H1 (cell line): Measurements from ENCODE around the gene ARHGAP15. TPM values are rescaled to one million over a fixed set of nuclear protein-coding genes. Genes with fewer than 3 reads are reported as not detected.

Experiments
- CTCF ChIA-PET: fragments of 300-600 bp; sonication (Branson Sonifier 250); formaldehyde crosslinking; loops from one replicate; lab custom pipeline; 2021; ENCODE audit not compliant: partially characterized antibody; lab: Charles Lee
- POLR2A ChIA-PET: fragments of 300-600 bp; sonication (Branson Sonifier 250); formaldehyde crosslinking; loops from one replicate; lab custom pipeline; 2021; ENCODE audit warnings: inconsistent platforms; ENCODE audit not compliant: partially characterized antibody; lab: Charles Lee
- DNase-seq, 2 experiments: peaks; one replicate each; pipeline versions ENCODE4 v3.0.0 to v3.0.0-alpha.2; 2010 to 2022; ENCODE audit warnings: low spot score in 2 of 2, low read depth in 1 of 2, mixed read lengths in 1 of 2
- FAIRE-seq: peaks from 2 replicates; lab custom pipeline; 2011; peaks lifted over from hg19 to GRCh38; lab: Jason Lieb, UNC
- H2AFZ ChIP-seq: 2 replicates; pipeline ENCODE4 v1.8.1; 2012; ENCODE audit warnings: low read length, inconsistent platforms
- H2AK5ac ChIP-seq: 2 replicates; pipeline ENCODE4 v1.6.1; 2013; ENCODE audit warnings: low read depth, low read length
- H2BK120ac ChIP-seq: replicated peaks from 2 replicates; pipeline ENCODE3; 2013; ENCODE audit warnings: low read depth, low read length, inconsistent platforms
- H2BK12ac ChIP-seq: 2 replicates; pipeline ENCODE4 v1.6.1; 2013; ENCODE audit warnings: low read depth, low read length
- H2BK15ac ChIP-seq: 2 replicates; pipeline ENCODE4 v1.6.1; 2013; ENCODE audit warnings: low read length
- H2BK20ac ChIP-seq: 2 replicates; pipeline ENCODE4 v1.6.1; 2013; ENCODE audit warnings: low read length
- H2BK5ac ChIP-seq: 2 replicates; pipeline ENCODE4 v1.6.1; 2013; ENCODE audit warnings: low read depth, low read length
- H3K14ac ChIP-seq: 2 replicates; pipeline ENCODE4 v1.6.1; 2013; ENCODE audit warnings: inconsistent platforms; ENCODE audit not compliant: insufficient read length
- H3K18ac ChIP-seq: 2 replicates; pipeline ENCODE4 v1.6.1; 2013; ENCODE audit warnings: low read length; ENCODE audit errors: extremely low read depth
- H3K23ac ChIP-seq: 2 replicates; pipeline ENCODE4 v1.6.1; 2013; ENCODE audit warnings: inconsistent platforms; ENCODE audit not compliant: insufficient read length
- H3K23me2 ChIP-seq: 2 replicates; pipeline ENCODE4 v1.6.1; 2013; ENCODE audit warnings: low read depth, low read length
- H3K27ac ChIP-seq: 2 replicates; pipeline ENCODE4 v1.6.1; 2011; ENCODE audit warnings: low read depth, low read length, inconsistent platforms
- H3K27me3 ChIP-seq, 4 experiments: replicated peaks in 1 of 4; 1 replicate in 1 of 4; 2 replicates in 3 of 4; pipeline versions ENCODE4 v1.6.1 to v1.8.1; 2011 to 2013; ENCODE audit warnings: low read length in 3 of 4, mild to moderate bottlenecking in 3 of 4, inconsistent platforms in 2 of 4, mixed read lengths in 2 of 4, moderate library complexity in 1 of 4; ENCODE audit not compliant: control insufficient read depth in 3 of 4, insufficient read depth in 3 of 4; ENCODE audit errors: extremely low read depth in 1 of 4
- H3K36me3 ChIP-seq, 4 experiments: 2 replicates each; pipeline versions ENCODE4 v1.6.1 to v1.8.1; 2011 to 2013; ENCODE audit warnings: mild to moderate bottlenecking in 4 of 4, low read length in 3 of 4, moderate library complexity in 2 of 4, control low read depth in 1 of 4, inconsistent platforms in 1 of 4; ENCODE audit not compliant: insufficient read depth in 4 of 4, control insufficient read depth in 2 of 4
- H3K4ac ChIP-seq: replicated peaks from 2 replicates; pipeline ENCODE3; 2013; ENCODE audit warnings: low read length, low read depth, mixed read lengths, inconsistent platforms; ENCODE audit not compliant: insufficient read length
- H3K4me1 ChIP-seq, 4 experiments: replicated peaks in 1 of 4; 1 replicate in 1 of 4; 2 replicates in 3 of 4; pipeline versions ENCODE4 v1.6.1 to v1.8.1; 2011 to 2013; ENCODE audit warnings: low read length in 3 of 4, inconsistent platforms in 2 of 4, mixed read lengths in 1 of 4; ENCODE audit not compliant: insufficient read depth in 4 of 4, control insufficient read depth in 3 of 4
- H3K4me2 ChIP-seq, 2 experiments: 2 replicates each; pipeline versions ENCODE4 v1.6.1 to v1.8.1; 2011 to 2013; ENCODE audit warnings: low read depth in 2 of 2, low read length in 2 of 2, control low read depth in 1 of 2, inconsistent platforms in 1 of 2, mild to moderate bottlenecking in 1 of 2; ENCODE audit not compliant: insufficient read depth in 1 of 2
- H3K4me3 ChIP-seq, 4 experiments: fragments of 200-600, 300-600 bp in 1 of 4; sonication (generic), shearing (Covaris generic), sonication (Bioruptor Twin) in 1 of 4; 2 replicates each; pipeline versions ENCODE4 v1.5.1 to v1.8.1; 2011 to 2016; ENCODE audit warnings: low read length in 4 of 4, low read depth in 3 of 4, control low read depth in 2 of 4, inconsistent platforms in 2 of 4, mild to moderate bottlenecking in 2 of 4, mixed read lengths in 1 of 4, moderate library complexity in 1 of 4; ENCODE audit not compliant: insufficient read depth in 2 of 4; ENCODE audit errors: extremely low read depth in 1 of 4
- H3K56ac ChIP-seq: replicated peaks from 2 replicates; pipeline ENCODE3; 2013; ENCODE audit warnings: low read depth, mild to moderate bottlenecking, mixed read lengths, low read length, inconsistent platforms; ENCODE audit not compliant: insufficient read length
- H3K79me1 ChIP-seq: 2 replicates; pipeline ENCODE4 v1.6.1; 2013; ENCODE audit warnings: low read depth, low read length, control low read depth
- H3K79me2 ChIP-seq, 2 experiments: 2 replicates each; pipeline versions ENCODE4 v1.6.1 to v1.8.1; 2012 to 2013; ENCODE audit warnings: low read length in 2 of 2, mild to moderate bottlenecking in 2 of 2, inconsistent platforms in 1 of 2; ENCODE audit not compliant: insufficient read depth in 2 of 2, control insufficient read depth in 1 of 2
- H3K9ac ChIP-seq, 4 experiments: replicated peaks in 1 of 4; 1 replicate in 1 of 4; 2 replicates in 3 of 4; pipeline versions ENCODE4 v1.6.1 to v1.8.1; 2011 to 2013; ENCODE audit warnings: low read depth in 3 of 4, low read length in 3 of 4, control low read depth in 2 of 4, mild to moderate bottlenecking in 2 of 4, moderate library complexity in 2 of 4, inconsistent platforms in 1 of 4; ENCODE audit errors: extremely low read depth in 1 of 4
- H3K9me3 ChIP-seq, 2 experiments: 2 replicates each; pipeline versions ENCODE4 v1.6.1 to v1.8.1; 2012 to 2013; ENCODE audit warnings: mild to moderate bottlenecking in 2 of 2, moderate library complexity in 2 of 2, control low read depth in 1 of 2, inconsistent platforms in 1 of 2, low read depth in 1 of 2, low read length in 1 of 2, mixed read lengths in 1 of 2; ENCODE audit not compliant: insufficient read depth in 2 of 2
- H4K20me1 ChIP-seq, 2 experiments: replicated peaks in 1 of 2; 2 replicates each; pipeline versions ENCODE3 to v1.8.1; 2011 to 2013; ENCODE audit warnings: inconsistent platforms in 2 of 2, low read length in 2 of 2, mild to moderate bottlenecking in 1 of 2; ENCODE audit not compliant: insufficient read depth in 2 of 2, control insufficient read depth in 1 of 2
- H4K5ac ChIP-seq: 2 replicates; pipeline ENCODE4 v1.6.1; 2013; ENCODE audit warnings: low read length, low read depth, mixed read lengths, inconsistent platforms; ENCODE audit not compliant: insufficient read length
- H4K8ac ChIP-seq: 2 replicates; pipeline ENCODE4 v1.8.0; 2013; ENCODE audit warnings: mild to moderate bottlenecking, moderate library complexity, low read length, inconsistent platforms; ENCODE audit not compliant: insufficient read depth; ENCODE audit errors: extremely low read depth
- H4K91ac ChIP-seq: replicated peaks from 2 replicates; pipeline ENCODE3; 2013; ENCODE audit warnings: low read length, mixed read lengths, inconsistent platforms; ENCODE audit not compliant: insufficient read length
- NANOG ChIP-seq: IDR thresholded peaks from 2 replicates; pipeline ENCODE4 v1.6.1; 2011; ENCODE audit warnings: low read length, low read depth, mild to moderate bottlenecking, inconsistent platforms; ENCODE audit not compliant: insufficient read depth, poor library complexity, severe bottlenecking
- WGBS, 2 experiments: shearing (Covaris generic) in 1 of 2; methylation state at CpG; one replicate each; pipeline versions ENCODE4 v1.1.6 to v1.1.7; 2013 to 2015; ENCODE audit warnings: low lambda C conversion rate in 2 of 2, mixed read lengths in 2 of 2, inconsistent platforms in 1 of 2, low coverage in 1 of 2, missing lambda C conversion rate in 1 of 2; ENCODE audit not compliant: insufficient replicate concordance in 2 of 2, insufficient coverage in 1 of 2, insufficient read length in 1 of 2; ENCODE audit errors: extremely low coverage in 1 of 2, missing lambda C conversion rate in 1 of 2; 5-methylcytosine and 5-hydroxymethylcytosine counted together
- polyA plus RNA-seq, 7 experiments: library from polyadenylated mRNA; depleted of rRNA in 3 of 7; stranded (reverse) in 5 of 7; unstranded in 2 of 7; fragments of >200 nt in 5 of 7; fragments of 200-250 nt in 2 of 7; gene quantifications; 1 replicate in 5 of 7; 2 replicates in 1 of 7; 4 replicates in 1 of 7; pipeline versions ENCODE4 v1.2.1 to v1.2.3, GENCODE V29; 2011 to 2013; ENCODE audit warnings: missing spikeins in 2 of 7, mixed read lengths in 2 of 7
- total RNA-seq: library from RNA; stranded (reverse); fragmentation: NEBNext Ultra II Directional; extraction: Animal tissue kit (Norgen Biotek cat#: 25700); gene quantifications from 2 replicates; pipeline ENCODE4 v1.2.1, GENCODE V29; 2021

ARHGAP15 gene
- total and polyA plus RNA-seq, 2 of the 8 experiments (the other 6 are each of a cell fraction or from before 2014, with no cell fraction given) = not detected

- H3K4me1 ChIP-seq = peaks cover 0 to 4% (median 0%) of the 10 kb centered on the region in 4 experiments; a peak in 1 of 7 replicates
- no peak overlapping the region for H2AK5ac ChIP-seq
- no peak overlapping the region for H3K23ac ChIP-seq
- H3K23me2 ChIP-seq = no peaks in the 10 kb centered on the region; the same call in 1 of the 2 replicates
- no peak overlapping the region for H2AFZ ChIP-seq
- 80% methylated on average over 4 of the region's 4 CpGs; no CpG with 5 or more reads in 1 of the 2 experiments for WGBS, 2 experiments
- H3K18ac ChIP-seq = no peak overlapping the region
- DNase-seq (no peak), FAIRE-seq (no peak)
- H3K79me1 ChIP-seq = no peaks in the 10 kb centered on the region
- no peak overlapping the region for H3K9ac ChIP-seq
- no peak overlapping the region for H2BK12ac ChIP-seq
- ChIA-PET POLR2A (interaction anchor here (0.7 kb wide), 1 partner anchor 104 kb away, joined by 4 read pairs; no protein-coding TSS in a partner anchor), CTCF (interaction anchor here (0.6 to 7.9 kb wide), 17 partner anchors 10 to 523 kb away, joined by 3 to 164 read pairs (median 4); no protein-coding TSS in a partner anchor)
- H4K20me1 ChIP-seq = no peaks in the 10 kb centered on the region
- H4K5ac ChIP-seq = no peak overlapping the region
- no peak overlapping the region for H2BK20ac ChIP-seq
- no peak for TF ChIP-seq NANOG
- H3K27me3 ChIP-seq = no peaks in the 10 kb centered on the region
- no peak overlapping the region for H3K4me2 ChIP-seq
- H2BK5ac ChIP-seq = no peak overlapping the region
- H3K9me3 ChIP-seq = no peaks in the 10 kb centered on the region
- H3K79me2 ChIP-seq = no peaks in the 10 kb centered on the region
- H3K4me3 ChIP-seq = no peak overlapping the region
- H3K4ac ChIP-seq = no peak overlapping the region
- H3K27ac ChIP-seq = no peak overlapping the region
- no peak overlapping the region for H2BK15ac ChIP-seq
- H2BK120ac ChIP-seq = no peak overlapping the region
- no peaks in the 10 kb centered on the region for H3K36me3 ChIP-seq
- H4K91ac ChIP-seq = no peak overlapping the region
- no peak overlapping the region for H3K14ac ChIP-seq
- no peak overlapping the region for H3K56ac ChIP-seq
- H4K8ac ChIP-seq = no peak overlapping the region
Observed at GRCh38 chr2:143262389-143262788, 133.2 kb downstream of the ARHGAP15 start.
